ENCODE measurements around the gene PIK3CD. TPM values are rescaled to one million over a fixed set of nuclear protein-coding genes. Genes with fewer than 3 reads are reported as not detected.
A peak's percentile ranks its signal among the peaks of the same experiment; 100 is the strongest.
"Not testable (repeated sequence)": the region's sequence is repeated elsewhere in the genome, so short reads cannot be mapped to it uniquely, and the experiment has no call there.

PIK3CD gene
- total RNA-seq, 2 donors from 2014 or later = 177 to 204 TPM

- H3K36me3 Mint-ChIP-seq (ENCODE audit: low read depth) = no peaks in the 10 kb centered on the region
- peak overlapping the region; percentile 60 for H3K27ac Mint-ChIP-seq
- no peaks in the 10 kb centered on the region for H3K9me3 ChIP-seq (ENCODE audit: control insufficient read depth, low read length, poor library complexity, severe bottlenecking)
- no peak for ATAC-seq
- H3K4me3 Mint-ChIP-seq = no peak overlapping the region
- H3K27me3 Mint-ChIP-seq = no peaks in the 10 kb centered on the region
- no peak for DNase-seq
- H3K4me1 Mint-ChIP-seq = peaks cover 12% of the 10 kb centered on the region
Measured at GRCh38 chr1:9758559-9759121, 107.1 kb downstream of the PIK3CD start.

- no peaks in the 10 kb centered on the region for H3K9me3 ChIP-seq (ENCODE audit: control insufficient read depth, low read length, poor library complexity, severe bottlenecking)
- H3K27me3 Mint-ChIP-seq = no peaks in the 10 kb centered on the region
- no peak overlapping the region for H3K4me3 Mint-ChIP-seq
- no peak for DNase-seq
- no peak overlapping the region for H3K27ac Mint-ChIP-seq
- peaks cover 13% of the 10 kb centered on the region for H3K4me1 Mint-ChIP-seq
- ATAC-seq = no peak
- H3K36me3 Mint-ChIP-seq (ENCODE audit: low read depth) = no peaks in the 10 kb centered on the region
Measured at GRCh38 chr1:9759939-9760338, 108.4 kb downstream of the PIK3CD start.

- Mint-ChIP-seq H3K4me3 (no peak overlapping the region), H3K27ac (peak overlapping the region; percentile 60), H3K4me1 (peaks cover 9% of the 10 kb centered on the region), H3K36me3 (ENCODE audit: low read depth) (no peaks in the 10 kb centered on the region), H3K27me3 (no peaks in the 10 kb centered on the region)
- ATAC-seq = no peak
- no peaks in the 10 kb centered on the region for H3K9me3 ChIP-seq (ENCODE audit: control insufficient read depth, low read length, poor library complexity, severe bottlenecking)
- no peak for DNase-seq
Measured at GRCh38 chr1:9760824-9761223, 109.3 kb downstream of the PIK3CD start.

- DNase-seq (no peak), ATAC-seq (no peak)
- Mint-ChIP-seq H3K27ac (no peak overlapping the region), H3K4me1 (peaks cover 12% of the 10 kb centered on the region), H3K27me3 (no peaks in the 10 kb centered on the region), H3K4me3 (no peak overlapping the region), H3K36me3 (ENCODE audit: low read depth) (no peaks in the 10 kb centered on the region)
- H3K9me3 ChIP-seq (ENCODE audit: control insufficient read depth, low read length, poor library complexity, severe bottlenecking) = no peaks in the 10 kb centered on the region
Measured at GRCh38 chr1:9761855-9762254, 110.3 kb downstream of the PIK3CD start.

- not testable (repeated sequence) for H3K4me3 Mint-ChIP-seq; H3K27me3 Mint-ChIP-seq; H3K36me3 Mint-ChIP-seq (ENCODE audit: low read depth); DNase-seq; H3K9me3 ChIP-seq (ENCODE audit: control insufficient read depth, low read length, poor library complexity, severe bottlenecking); ATAC-seq
- H3K4me1 Mint-ChIP-seq = peaks cover 12% of the 10 kb centered on the region
- peak overlapping the region; percentile 29 for H3K27ac Mint-ChIP-seq
Measured at GRCh38 chr1:9762446-9762845, 110.9 kb downstream of the PIK3CD start.

- H3K36me3 Mint-ChIP-seq (ENCODE audit: low read depth) = no peaks in the 10 kb centered on the region
- no peak for DNase-seq
- H3K27me3 Mint-ChIP-seq = no peaks in the 10 kb centered on the region
- H3K27ac Mint-ChIP-seq = no peak overlapping the region
- H3K4me1 Mint-ChIP-seq = peaks cover 18% of the 10 kb centered on the region
- H3K9me3 ChIP-seq (ENCODE audit: control insufficient read depth, low read length, poor library complexity, severe bottlenecking) = no peaks in the 10 kb centered on the region
- ATAC-seq = no peak
- no peak overlapping the region for H3K4me3 Mint-ChIP-seq
Measured at GRCh38 chr1:9763914-9764313, 112.4 kb downstream of the PIK3CD start.

- no peak overlapping the region for H3K27ac Mint-ChIP-seq
Measured at GRCh38 chr1:9764550-9764949, 113.0 kb downstream of the PIK3CD start.

GRCh38 chr1:9766759-9767442, 115.4 kb downstream of the PIK3CD start:
- ATAC-seq = no peak
- H3K27ac Mint-ChIP-seq = no peak overlapping the region

More at GRCh38 chr1:9764550-9764949, 113.0 kb downstream of the PIK3CD start:
- H3K36me3 Mint-ChIP-seq (ENCODE audit: low read depth) = no peaks in the 10 kb centered on the region
- H3K4me1 Mint-ChIP-seq = peaks cover 22% of the 10 kb centered on the region
- no peaks in the 10 kb centered on the region for H3K27me3 Mint-ChIP-seq
- ATAC-seq (no peak), DNase-seq (no peak)
- H3K4me3 Mint-ChIP-seq = no peak overlapping the region
- no peaks in the 10 kb centered on the region for H3K9me3 ChIP-seq (ENCODE audit: control insufficient read depth, low read length, poor library complexity, severe bottlenecking)

GRCh38 chr1:9767964-9768668, 116.6 kb downstream of the PIK3CD start:
- peak overlapping the region; percentile 8 for H3K27ac Mint-ChIP-seq
- peaks cover 17% of the 10 kb centered on the region for H3K4me1 Mint-ChIP-seq
- no peaks in the 10 kb centered on the region for H3K27me3 Mint-ChIP-seq
- H3K9me3 ChIP-seq (ENCODE audit: control insufficient read depth, low read length, poor library complexity, severe bottlenecking) = no peaks in the 10 kb centered on the region
- ATAC-seq = peak; percentile 51
- DNase-seq = peak; percentile 10 to 15 (median 11)
- H3K36me3 Mint-ChIP-seq (ENCODE audit: low read depth) = no peaks in the 10 kb centered on the region
- no peak overlapping the region for H3K4me3 Mint-ChIP-seq

More at GRCh38 chr1:9766759-9767442, 115.4 kb downstream of the PIK3CD start:
- no peaks in the 10 kb centered on the region for H3K27me3 Mint-ChIP-seq
- no peaks in the 10 kb centered on the region for H3K9me3 ChIP-seq (ENCODE audit: control insufficient read depth, low read length, poor library complexity, severe bottlenecking)
- DNase-seq = no peak
- peaks cover 17% of the 10 kb centered on the region for H3K4me1 Mint-ChIP-seq
- H3K4me3 Mint-ChIP-seq = no peak overlapping the region
- no peaks in the 10 kb centered on the region for H3K36me3 Mint-ChIP-seq (ENCODE audit: low read depth)

GRCh38 chr1:9768983-9769382, 117.5 kb downstream of the PIK3CD start:
- no peaks in the 10 kb centered on the region for H3K9me3 ChIP-seq (ENCODE audit: control insufficient read depth, low read length, poor library complexity, severe bottlenecking)
- Mint-ChIP-seq H3K4me1 (peaks cover 13% of the 10 kb centered on the region), H3K4me3 (no peak overlapping the region), H3K27me3 (no peaks in the 10 kb centered on the region), H3K27ac (no peak overlapping the region), H3K36me3 (ENCODE audit: low read depth) (no peaks in the 10 kb centered on the region)
- DNase-seq (no peak), ATAC-seq (no peak)

- Mint-ChIP-seq H3K36me3 (ENCODE audit: low read depth) (no peaks in the 10 kb centered on the region), H3K4me3 (no peak overlapping the region), H3K4me1 (peaks cover 17% of the 10 kb centered on the region), H3K27me3 (no peaks in the 10 kb centered on the region), H3K27ac (no peak overlapping the region)
- no peaks in the 10 kb centered on the region for H3K9me3 ChIP-seq (ENCODE audit: control insufficient read depth, low read length, poor library complexity, severe bottlenecking)
- ATAC-seq (no peak), DNase-seq (no peak)
Measured at GRCh38 chr1:9770298-9770697, 118.8 kb downstream of the PIK3CD start.

GRCh38 chr1:9774712-9775679, 123.5 kb downstream of the PIK3CD start:
- DNase-seq (no peak), ATAC-seq (no peak)
- H3K27ac Mint-ChIP-seq = peak overlapping the region; percentile 11
- no peaks in the 10 kb centered on the region for H3K36me3 Mint-ChIP-seq (ENCODE audit: low read depth)
- no peak overlapping the region for H3K4me3 Mint-ChIP-seq
- H3K9me3 ChIP-seq (ENCODE audit: control insufficient read depth, low read length, poor library complexity, severe bottlenecking) = no peaks in the 10 kb centered on the region
- H3K27me3 Mint-ChIP-seq = no peaks in the 10 kb centered on the region
- H3K4me1 Mint-ChIP-seq = peaks cover 19% of the 10 kb centered on the region

GRCh38 chr1:9776685-9777084, 125.2 kb downstream of the PIK3CD start:
- no peaks in the 10 kb centered on the region for H3K36me3 Mint-ChIP-seq (ENCODE audit: low read depth)

More at GRCh38 chr1:9776685-9777084, 125.2 kb downstream of the PIK3CD start:
- no peaks in the 10 kb centered on the region for H3K9me3 ChIP-seq (ENCODE audit: control insufficient read depth, low read length, poor library complexity, severe bottlenecking)
- Mint-ChIP-seq H3K27ac (peak overlapping the region; percentile 79), H3K4me3 (no peak overlapping the region), H3K4me1 (peaks cover 19% of the 10 kb centered on the region), H3K27me3 (no peaks in the 10 kb centered on the region)
- DNase-seq (no peak), ATAC-seq (no peak)
